ENCODE measurements around the gene TCIRG1.
A peak's percentile ranks its signal among the peaks of the same experiment; 100 is the strongest.

GRCh38 chr11:68011051-68011943 is 27.5 kb upstream of the TCIRG1 start:
- TF ChIP-seq EGR1 (IDR thresholded peaks at IDR 0.05), result no peak
- TF ChIP-seq MAX (IDR thresholded peaks at IDR 0.05), result no peak
- no peak for TF ChIP-seq CREB1 (IDR thresholded peaks at IDR 0.05; ENCODE audit: low read depth)
- no peak for TF ChIP-seq REST (IDR thresholded peaks at IDR 0.05; ENCODE audit: low read depth)
- no peak for TF ChIP-seq TAF1 (IDR thresholded peaks at IDR 0.05; ENCODE audit: low read depth)
- no peak for TF ChIP-seq FOXM1 (IDR thresholded peaks at IDR 0.05; ENCODE audit: borderline replicate concordance, low read depth)
- TF ChIP-seq YY1 (IDR thresholded peaks at IDR 0.05; ENCODE audit: low read depth), result 0 out of 2 replicates have a peak, but pooled peaks have one; percentile 35
- no peak for TF ChIP-seq RAD21 (IDR thresholded peaks at IDR 0.05; ENCODE audit: low read depth)
- TF ChIP-seq EP300 (IDR thresholded peaks at IDR 0.05; ENCODE audit: borderline replicate concordance), result no peak
- no peak for TF ChIP-seq USF1 (IDR thresholded peaks at IDR 0.05)
